IMR-90 (cell line): ENCODE results near the gene PLXNA4. TPM values are rescaled to one million over a fixed set of nuclear protein-coding genes. Genes with fewer than 3 reads are reported as not detected.

Experiments
- ATAC-seq: fragments of 200-7000 bp; cut with Tn5 transposase; 2 replicates; pipeline ENCODE4 v1.9.1; 2020; ENCODE audit warnings: low read depth, mild to moderate bottlenecking, moderate library complexity
- BruUV-seq: library from RNA; stranded (reverse); fragments of 400-500 nt; replicated peaks from 2 replicates; lab custom pipeline; 2021; lab: Mats Ljungman, UMichigan
- CTCF ChIA-PET: fragments of 300-600 bp; formaldehyde crosslinking; extraction: SDS; loops from one replicate; lab custom pipeline; 2021; ENCODE audit warnings: antibody characterized with exemption; lab: Yijun Ruan, JAX
- POLR2A ChIA-PET: fragments of 300-600 bp; sonication (Branson Sonifier 250); formaldehyde crosslinking; loops from one replicate; lab custom pipeline; 2022; ENCODE audit warnings: antibody characterized with exemption; ENCODE audit not compliant: unreplicated experiment; lab: Charles Lee
- DNase-seq: peaks from one replicate; pipeline ENCODE4 v3.0.0; 2013
- H2AFZ ChIP-seq: replicated peaks from 2 replicates; pipeline ENCODE3; 2013; ENCODE audit warnings: low read length, mild to moderate bottlenecking; ENCODE audit not compliant: poor library complexity
- H2AK5ac ChIP-seq: 2 replicates; pipeline ENCODE4 v1.6.1; 2013; ENCODE audit warnings: low read depth, low read length, inconsistent platforms
- H2AK9ac ChIP-seq: replicated peaks from 2 replicates; pipeline ENCODE3; 2013; ENCODE audit warnings: mild to moderate bottlenecking, low read depth, low read length, moderate library complexity; ENCODE audit not compliant: poor library complexity
- H2BK120ac ChIP-seq: 2 replicates; pipeline ENCODE4 v1.6.1; 2013; ENCODE audit warnings: low read depth, low read length, inconsistent platforms
- H2BK15ac ChIP-seq: 3 replicates; pipeline ENCODE4 v1.6.1; 2013; ENCODE audit warnings: low read depth, low read length, inconsistent platforms
- H2BK20ac ChIP-seq: 2 replicates; pipeline ENCODE4 v1.6.1; 2013; ENCODE audit warnings: low read depth, mild to moderate bottlenecking, inconsistent platforms, low read length, moderate library complexity
- H2BK5ac ChIP-seq: 2 replicates; pipeline ENCODE4 v1.6.1; 2013; ENCODE audit warnings: mild to moderate bottlenecking, low read depth, low read length, inconsistent platforms; ENCODE audit not compliant: poor library complexity, severe bottlenecking
- H3K14ac ChIP-seq: replicated peaks from 2 replicates; pipeline ENCODE4 v1.6.1; 2013; ENCODE audit warnings: low read depth, low read length, inconsistent platforms
- H3K18ac ChIP-seq: 2 replicates; pipeline ENCODE4 v1.6.1; 2013; ENCODE audit warnings: low read depth, low read length, control low read depth
- H3K23ac ChIP-seq: 2 replicates; pipeline ENCODE4 v1.6.1; 2013; ENCODE audit warnings: low read depth, low read length, inconsistent platforms
- H3K27ac ChIP-seq: 2 replicates; pipeline ENCODE4 v1.5.1; 2013; ENCODE audit warnings: mild to moderate bottlenecking, control low read depth, low read length; ENCODE audit not compliant: insufficient read depth
- H3K27me3 ChIP-seq: 2 replicates; pipeline ENCODE4 v1.6.1; 2013; ENCODE audit warnings: low read length; ENCODE audit not compliant: control insufficient read depth, insufficient read depth
- H3K36me3 ChIP-seq: 2 replicates; pipeline ENCODE4 v1.6.1; 2013; ENCODE audit warnings: low read length, mixed read lengths; ENCODE audit not compliant: control insufficient read depth, insufficient read depth
- H3K4ac ChIP-seq: 2 replicates; pipeline ENCODE4 v1.6.1; 2013; ENCODE audit warnings: low read depth, low read length, inconsistent platforms
- H3K4me1 ChIP-seq: 2 replicates; pipeline ENCODE4 v1.6.1; 2013; ENCODE audit warnings: low read length, mixed read lengths; ENCODE audit not compliant: control insufficient read depth, insufficient read depth
- H3K4me2 ChIP-seq: 2 replicates; pipeline ENCODE4 v1.6.1; 2013; ENCODE audit warnings: low read depth, mild to moderate bottlenecking, control low read depth, low read length, moderate library complexity
- H3K4me3 ChIP-seq: 2 replicates; pipeline ENCODE4 v1.5.1; 2013; ENCODE audit warnings: low read depth, mild to moderate bottlenecking, control low read depth, low read length, moderate library complexity; ENCODE audit not compliant: insufficient read depth
- H3K56ac ChIP-seq: 2 replicates; pipeline ENCODE4 v1.6.1; 2013; ENCODE audit warnings: low read length, inconsistent platforms; ENCODE audit not compliant: insufficient read depth; ENCODE audit errors: extremely low read depth
- H3K79me1 ChIP-seq, 2 experiments: 2 replicates each; pipeline ENCODE4 v1.6.1; 2013; ENCODE audit warnings: low read length in 2 of 2, inconsistent platforms in 1 of 2, low read depth in 1 of 2
- H3K9ac ChIP-seq: 2 replicates; pipeline ENCODE4 v1.6.1; 2013; ENCODE audit warnings: low read depth, low read length, control low read depth
- H3K9me1 ChIP-seq: 2 replicates; pipeline ENCODE4 v1.6.1; 2013; ENCODE audit warnings: low read length, inconsistent platforms; ENCODE audit not compliant: insufficient read depth
- H3K9me3 ChIP-seq: 2 replicates; pipeline ENCODE4 v1.6.1; 2013; ENCODE audit warnings: low read length; ENCODE audit not compliant: control insufficient read depth, insufficient read depth
- H4K20me1 ChIP-seq: 2 replicates; pipeline ENCODE4 v1.6.1; 2013; ENCODE audit warnings: low read length, inconsistent platforms; ENCODE audit not compliant: insufficient read depth
- H4K5ac ChIP-seq: 2 replicates; pipeline ENCODE4 v1.6.1; 2013; ENCODE audit warnings: mild to moderate bottlenecking, low read depth, low read length, control low read depth
- H4K8ac ChIP-seq, 2 experiments: 2 replicates each; pipeline ENCODE4 v1.6.1; 2013; ENCODE audit warnings: low read depth in 2 of 2, low read length in 2 of 2, control low read depth in 1 of 2, inconsistent platforms in 1 of 2
- H4K91ac ChIP-seq: 2 replicates; pipeline ENCODE4 v1.6.1; 2013; ENCODE audit warnings: low read depth, low read length, inconsistent platforms; ENCODE audit not compliant: insufficient read depth
- CHD1 ChIP-seq: IDR thresholded peaks from 2 replicates; pipeline ENCODE4 v1.6.1; 2012; ENCODE audit warnings: low read depth, low read length, improper control_type of control experiment
- FOS ChIP-seq: fragments of 150-350 bp; IDR thresholded peaks from 2 replicates; pipeline ENCODE4 v1.6.1; 2016; ENCODE audit warnings: low read depth, low read length
- MXI1 ChIP-seq: IDR thresholded peaks from 2 replicates; pipeline ENCODE4 v1.6.1; 2012; ENCODE audit warnings: low read depth, mild to moderate bottlenecking, low read length, moderate library complexity, borderline replicate concordance
- POLR2A ChIP-seq: IDR thresholded peaks from 2 replicates; pipeline ENCODE4 v1.6.1; 2012; ENCODE audit warnings: mild to moderate bottlenecking, low read depth, low read length
- RAD21 ChIP-seq: IDR thresholded peaks from 2 replicates; pipeline ENCODE4 v1.6.1; 2012; ENCODE audit warnings: low read length, improper control_type of control experiment
- WGBS, 2 experiments: methylation state at CpG; one replicate each; pipeline versions ENCODE4 v1.1.5 to v1.1.7; 2013; ENCODE audit warnings: missing lambda C conversion rate in 2 of 2; ENCODE audit not compliant: insufficient read length in 1 of 2; ENCODE audit errors: extremely low coverage in 2 of 2; 5-methylcytosine and 5-hydroxymethylcytosine counted together
- dilution Hi-C: fragments of 300-500 bp; cut with HindIII; formaldehyde crosslinking; loops from one replicate; pipeline ENCODE4 v1.14.3; 2018; ENCODE audit warnings: low sequenced_read_pairs; ENCODE audit not compliant: unreplicated experiment
- in situ Hi-C: fragments of 300-500 bp; cut with MboI; formaldehyde crosslinking; loops from 3 replicates; pipeline ENCODE4 v1.14.3; 2019; ENCODE audit warnings: low sequenced_read_pairs, inconsistent platforms, mixed read lengths
- intact Hi-C: fragments of 100-400 bp; cut with micrococcal nuclease; formaldehyde crosslinking; loops from 2 replicates; pipeline ENCODE4 v1.10.0; 2022
- polyA plus RNA-seq, 3 experiments: library from polyadenylated mRNA; depleted of rRNA; stranded (reverse); fragments of >200 nt; gene quantifications; 2 replicates each; pipeline ENCODE4 v1.2.3, GENCODE V29; 2012; ENCODE audit warnings: low replicate concordance in 1 of 3
- total RNA-seq: library from RNA; depleted of rRNA; stranded (reverse); fragments of >200 nt; gene quantifications from 2 replicates; pipeline ENCODE4 v1.2.3, GENCODE V29; 2012
- TF ChIP-seq, protein P1 (sequence below): fragments of 150-350 bp; IDR thresholded peaks from 2 replicates; pipeline ENCODE4 v1.6.1; 2016; ENCODE audit warnings: low read depth, mild to moderate bottlenecking, low read length, moderate library complexity, borderline replicate concordance
- TF ChIP-seq, protein P2 (sequence below): fragments of 150-350 bp; IDR thresholded peaks from 2 replicates; pipeline ENCODE4 v1.6.1; 2017; ENCODE audit warnings: mild to moderate bottlenecking, antibody characterized with exemption, low read length, low read depth

Gene PLXNA4
- total and polyA plus RNA-seq, 2 of the 4 experiments (the other 2 are of a cell fraction), result under 0.01 TPM

DNA sequence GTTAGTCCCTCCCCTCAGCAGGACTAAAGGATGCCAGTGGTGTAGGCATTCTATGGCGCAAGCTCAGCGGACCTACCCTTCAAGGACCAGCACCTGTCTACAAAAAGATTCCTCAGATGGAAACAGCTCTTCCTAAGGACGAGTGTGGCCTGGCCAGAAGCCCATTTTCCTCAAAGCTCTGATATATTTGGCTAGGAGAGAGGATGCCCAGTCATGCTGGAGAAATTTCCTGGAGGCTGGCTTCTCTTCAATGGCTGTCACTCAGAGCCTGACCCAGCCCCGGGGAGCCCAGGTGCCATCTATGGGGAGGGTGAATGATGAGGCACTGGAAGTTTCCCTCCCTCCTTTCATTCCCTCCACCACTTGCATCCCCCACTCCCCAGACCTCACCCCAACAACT, 111.5 kb downstream of the PLXNA4 start:
- DNase-seq (no peak), ATAC-seq (no peak)
- dilution Hi-C loops (no loop called here), in situ Hi-C loops (no loop called here), intact Hi-C loops (no loop called here)
- no peak overlapping the region for H2BK20ac ChIP-seq
- H3K4me1 ChIP-seq, result no peaks in the 10 kb centered on the region
- no peak overlapping the region for H4K91ac ChIP-seq
- H2BK15ac ChIP-seq, result no peak overlapping the region
- no peaks in the 10 kb centered on the region for H3K36me3 ChIP-seq
- no peak overlapping the region for H3K56ac ChIP-seq
- H3K27me3 ChIP-seq, result no peaks in the 10 kb centered on the region
- no peak overlapping the region for H3K4me2 ChIP-seq
- H3K79me1 ChIP-seq, result no peaks in the 10 kb centered on the region
- no peak overlapping the region for H3K4ac ChIP-seq
- no peak overlapping the region for H2AK5ac ChIP-seq
- H2BK5ac ChIP-seq, result no peak overlapping the region
- H4K8ac ChIP-seq, result no peak overlapping the region
- no peak overlapping the region for H2BK120ac ChIP-seq
- H3K18ac ChIP-seq, result no peak overlapping the region
- TF ChIP-seq RAD21, result no peak
- TF ChIP-seq POLR2A, result no peak
- TF ChIP-seq, protein P1, sequence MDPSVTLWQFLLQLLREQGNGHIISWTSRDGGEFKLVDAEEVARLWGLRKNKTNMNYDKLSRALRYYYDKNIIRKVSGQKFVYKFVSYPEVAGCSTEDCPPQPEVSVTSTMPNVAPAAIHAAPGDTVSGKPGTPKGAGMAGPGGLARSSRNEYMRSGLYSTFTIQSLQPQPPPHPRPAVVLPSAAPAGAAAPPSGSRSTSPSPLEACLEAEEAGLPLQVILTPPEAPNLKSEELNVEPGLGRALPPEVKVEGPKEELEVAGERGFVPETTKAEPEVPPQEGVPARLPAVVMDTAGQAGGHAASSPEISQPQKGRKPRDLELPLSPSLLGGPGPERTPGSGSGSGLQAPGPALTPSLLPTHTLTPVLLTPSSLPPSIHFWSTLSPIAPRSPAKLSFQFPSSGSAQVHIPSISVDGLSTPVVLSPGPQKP, result no peak
- TF ChIP-seq FOS, result no peak
- TF ChIP-seq, protein P2, sequence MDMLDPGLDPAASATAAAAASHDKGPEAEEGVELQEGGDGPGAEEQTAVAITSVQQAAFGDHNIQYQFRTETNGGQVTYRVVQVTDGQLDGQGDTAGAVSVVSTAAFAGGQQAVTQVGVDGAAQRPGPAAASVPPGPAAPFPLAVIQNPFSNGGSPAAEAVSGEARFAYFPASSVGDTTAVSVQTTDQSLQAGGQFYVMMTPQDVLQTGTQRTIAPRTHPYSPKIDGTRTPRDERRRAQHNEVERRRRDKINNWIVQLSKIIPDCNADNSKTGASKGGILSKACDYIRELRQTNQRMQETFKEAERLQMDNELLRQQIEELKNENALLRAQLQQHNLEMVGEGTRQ, result no peak
- TF ChIP-seq MXI1, result no peak
- no peak for TF ChIP-seq CHD1
- no peak overlapping the region for H3K14ac ChIP-seq
- no peak overlapping the region for H3K23ac ChIP-seq
- no CpG with 5 or more reads among the region's 4 CpGs for WGBS, 2 experiments
- no peak overlapping the region for H2AK9ac ChIP-seq
- H3K9me1 ChIP-seq, result no peaks in the 10 kb centered on the region
- no peaks in the 10 kb centered on the region for H3K9me3 ChIP-seq
- ChIA-PET CTCF (no interaction called here), POLR2A (no interaction called here)
- H3K9ac ChIP-seq, result no peak overlapping the region
- no peak overlapping the region for H2AFZ ChIP-seq
- BruUV-seq, result no TSS peak
- no peak overlapping the region for H3K27ac ChIP-seq
- no peak overlapping the region for H3K4me3 ChIP-seq
- no peaks in the 10 kb centered on the region for H4K20me1 ChIP-seq
- H4K5ac ChIP-seq, result no peak overlapping the region
